ENCODE results near the gene NLGN2. TPM values are rescaled to one million over a fixed set of nuclear protein-coding genes. Genes with fewer than 3 reads are reported as not detected.

Gene NLGN2
- total RNA-seq, 4 donors from 2014 or later, result 12.0 to 30.2 (median 19.0) TPM

DNA sequence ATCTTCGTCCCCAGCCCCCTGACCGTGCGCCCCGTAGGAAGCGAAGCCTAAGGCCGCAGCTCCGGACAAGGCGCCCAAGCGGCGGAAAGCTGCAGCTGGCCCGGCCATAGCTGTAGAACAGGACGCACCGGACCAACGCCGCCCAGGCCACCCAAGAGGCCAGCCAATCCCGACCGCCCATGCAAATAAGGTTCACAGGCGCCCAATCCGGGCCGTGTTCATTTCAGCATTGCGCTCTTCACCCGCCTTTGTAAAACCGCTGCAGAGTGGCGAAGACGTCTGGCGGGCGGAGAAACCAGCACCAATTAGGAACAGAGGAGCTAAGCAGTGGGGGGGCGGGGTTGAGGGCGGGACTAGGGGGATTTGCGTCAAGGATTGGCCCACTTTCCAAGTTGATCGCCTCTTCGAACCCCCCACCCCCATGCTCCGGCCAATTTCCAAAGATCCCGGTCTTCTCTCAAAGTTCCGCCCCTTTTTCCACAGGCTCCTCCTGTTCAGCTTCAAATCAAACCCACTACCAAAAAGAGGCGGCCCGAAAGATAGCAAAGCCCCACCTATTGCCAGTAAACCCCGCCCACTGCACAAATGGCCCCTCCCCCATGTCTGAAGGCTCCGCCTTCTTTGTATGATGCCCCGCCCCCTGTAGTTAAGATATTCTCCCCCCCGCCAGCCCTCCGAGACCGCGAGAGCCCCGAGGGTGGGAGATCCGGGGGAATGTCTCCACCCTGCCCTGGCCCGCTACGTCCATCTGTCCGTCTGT, 3.5 kb upstream of the NLGN2 start, which contains the start of gene TMEM256:
TSS of gene TMEM256 (minus strand) at position 121 of the 760 bp plus-strand sequence. CDS start at position 108, 13 bp downstream.
- WGBS, result 0% methylated on average over 23 of the region's 49 CpGs
- H3K27me3 ChIP-seq, result no peaks in the 10 kb centered on the region
- H3K36me3 ChIP-seq, result peaks cover 0 to 16% (median 6%) of the 10 kb centered on the region in 4 donors
- peak within 1 kb of the TSS; percentile 77 to 87 (median 85) for H3K4me3 ChIP-seq
- peak within 1 kb of the TSS; percentile 90 to 93 (median 92) for H3K27ac ChIP-seq (replicated peaks in 1 of 4)
- H3K4me1 ChIP-seq, result peaks cover 20 to 56% (median 39%) of the 10 kb centered on the region in 4 donors
- H3K9me3 ChIP-seq, result no peaks in the 10 kb centered on the region
- TF ChIP-seq POLR2A (IDR thresholded peaks at IDR 0.05; ENCODE audit: low read depth) (peak; percentile 89), EP300 (IDR thresholded peaks at IDR 0.05) (no peak), POLR2AphosphoS5 (IDR thresholded peaks at IDR 0.05) (peak; percentile 98 to 99)
- TF ChIP-seq, protein P1, sequence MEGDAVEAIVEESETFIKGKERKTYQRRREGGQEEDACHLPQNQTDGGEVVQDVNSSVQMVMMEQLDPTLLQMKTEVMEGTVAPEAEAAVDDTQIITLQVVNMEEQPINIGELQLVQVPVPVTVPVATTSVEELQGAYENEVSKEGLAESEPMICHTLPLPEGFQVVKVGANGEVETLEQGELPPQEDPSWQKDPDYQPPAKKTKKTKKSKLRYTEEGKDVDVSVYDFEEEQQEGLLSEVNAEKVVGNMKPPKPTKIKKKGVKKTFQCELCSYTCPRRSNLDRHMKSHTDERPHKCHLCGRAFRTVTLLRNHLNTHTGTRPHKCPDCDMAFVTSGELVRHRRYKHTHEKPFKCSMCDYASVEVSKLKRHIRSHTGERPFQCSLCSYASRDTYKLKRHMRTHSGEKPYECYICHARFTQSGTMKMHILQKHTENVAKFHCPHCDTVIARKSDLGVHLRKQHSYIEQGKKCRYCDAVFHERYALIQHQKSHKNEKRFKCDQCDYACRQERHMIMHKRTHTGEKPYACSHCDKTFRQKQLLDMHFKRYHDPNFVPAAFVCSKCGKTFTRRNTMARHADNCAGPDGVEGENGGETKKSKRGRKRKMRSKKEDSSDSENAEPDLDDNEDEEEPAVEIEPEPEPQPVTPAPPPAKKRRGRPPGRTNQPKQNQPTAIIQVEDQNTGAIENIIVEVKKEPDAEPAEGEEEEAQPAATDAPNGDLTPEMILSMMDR (IDR thresholded peaks at IDR 0.05), result peak in 1 of 3 experiments; percentile 9
- intact Hi-C loops (cut with DNase I), result loop anchor here (2.0 to 5.0 kb wide), 2 partner anchors 33 to 52 kb away; partner anchors contain the start of gene KCTD11
- DNase-seq (ENCODE audit: extremely low spot score), result peak; percentile 100

DNA sequence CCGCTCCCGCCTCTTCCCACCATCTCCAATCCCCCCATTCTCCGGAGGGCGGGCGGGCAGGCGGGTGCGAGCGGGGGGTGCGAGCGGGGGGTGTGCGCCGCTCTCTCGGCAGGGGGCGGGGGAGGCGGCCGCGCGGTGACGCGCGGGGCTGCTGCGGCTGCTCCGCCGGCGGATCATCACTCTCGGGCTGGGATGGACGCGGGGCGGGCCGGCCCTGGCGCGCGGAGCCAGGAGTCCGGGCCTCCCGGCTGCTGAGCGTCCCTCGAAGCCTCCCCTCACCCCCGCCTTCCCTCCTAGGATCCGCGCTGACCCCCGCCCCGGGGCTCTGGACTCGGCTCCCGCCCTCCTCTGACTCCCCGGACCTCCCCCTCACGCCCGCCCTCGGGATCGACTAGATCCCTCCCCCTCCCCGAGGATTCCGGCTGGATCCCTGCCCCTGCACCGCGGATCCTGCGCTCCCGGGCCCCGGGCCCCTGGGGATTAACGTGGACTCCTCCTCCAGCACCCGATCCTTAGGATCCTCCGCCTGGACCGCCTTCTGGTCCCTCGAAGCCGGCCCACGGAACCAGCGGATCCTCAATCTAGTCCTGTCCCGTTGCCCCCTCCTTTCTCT, 2.8 kb upstream of the NLGN2 start:
- Histone ChIP-seq H3K4me1 (peaks cover 20 to 56% (median 39%) of the 10 kb centered on the region in 4 donors), H3K27me3 (no peaks in the 10 kb centered on the region), H3K36me3 (peaks cover 0 to 22% (median 9%) of the 10 kb centered on the region in 4 donors), H3K9me3 (no peaks in the 10 kb centered on the region), H3K27ac (replicated peaks in 1 of 4) (peak overlapping the region; percentile 90 to 93 (median 92)), H3K4me3 (peak overlapping the region; percentile 77 to 87 (median 85))
- peak; percentile 93 for DNase-seq (ENCODE audit: extremely low spot score)
- WGBS, result 0% methylated on average over 11 of the region's 65 CpGs
- intact Hi-C loops (cut with DNase I), result loop anchor here (2.0 to 5.0 kb wide), 2 partner anchors 32 to 53 kb away; partner anchors contain the start of gene KCTD11
- TF ChIP-seq POLR2A (IDR thresholded peaks at IDR 0.05; ENCODE audit: low read depth) (peak; percentile 18), POLR2AphosphoS5 (IDR thresholded peaks at IDR 0.05) (peak in 1 of 2 donors; percentile 84), EP300 (IDR thresholded peaks at IDR 0.05) (no peak)
- TF ChIP-seq, protein P1 (IDR thresholded peaks at IDR 0.05), result peak in 1 of 3 experiments; percentile 9

DNA sequence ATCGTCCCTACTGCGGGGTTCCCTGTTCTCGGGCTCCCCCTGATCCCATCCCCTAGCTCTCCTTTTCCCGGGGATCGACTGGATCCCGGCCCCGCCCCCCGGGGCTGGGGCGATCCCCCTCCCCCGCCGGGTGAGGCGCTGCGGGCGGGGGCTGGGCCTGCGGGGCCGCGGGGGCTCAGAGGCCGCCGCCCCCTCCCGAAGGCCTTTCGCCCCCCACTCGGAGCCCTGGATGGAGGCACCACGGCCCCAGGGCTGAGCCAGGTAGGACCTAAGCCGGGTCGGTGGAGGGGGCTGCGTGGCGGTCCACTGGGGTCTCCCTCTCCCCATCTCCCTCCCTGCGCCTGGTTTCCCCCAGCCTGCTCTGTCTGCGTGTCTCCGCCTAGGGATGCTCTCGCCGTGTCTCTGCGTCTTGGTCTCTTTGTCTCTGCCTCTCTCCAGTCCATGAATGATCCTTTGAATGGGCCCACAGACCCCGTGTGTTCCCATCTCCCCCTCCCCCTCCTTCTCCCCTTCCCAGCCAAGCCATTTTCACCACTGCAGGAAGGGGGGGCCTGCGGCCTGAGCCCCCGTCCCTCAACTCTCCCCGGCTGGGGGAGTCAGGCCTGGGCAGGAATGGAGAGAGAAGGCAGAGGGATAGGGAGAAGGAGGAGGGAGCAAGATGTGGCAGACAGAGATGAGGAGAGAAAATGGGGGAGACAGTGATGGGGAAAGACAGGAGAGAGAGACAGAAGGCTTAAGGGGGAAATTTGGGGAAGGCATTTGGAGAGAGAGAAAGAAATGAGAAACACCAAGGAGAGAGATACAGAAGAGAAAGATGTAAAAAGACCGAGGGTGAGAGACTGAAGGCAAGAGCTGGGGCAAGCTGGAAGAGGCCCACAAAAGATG, 2.1 kb upstream of the NLGN2 start:
- Histone ChIP-seq H3K4me3 (peak overlapping the region; percentile 77 to 87 (median 85)), H3K27ac (replicated peaks in 1 of 4) (peak overlapping the region; percentile 90 to 93 (median 92)), H3K36me3 (peaks cover 0 to 30% (median 13%) of the 10 kb centered on the region in 4 donors), H3K27me3 (no peaks in the 10 kb centered on the region), H3K9me3 (no peaks in the 10 kb centered on the region), H3K4me1 (peaks cover 20 to 56% (median 39%) of the 10 kb centered on the region in 4 donors)
- 13% methylated on average over 25 of the region's 38 CpGs for WGBS
- no peak for TF ChIP-seq POLR2A (IDR thresholded peaks at IDR 0.05; ENCODE audit: low read depth)
- TF ChIP-seq, protein P1 (IDR thresholded peaks at IDR 0.05), result no peak
- TF ChIP-seq EP300 (IDR thresholded peaks at IDR 0.05), result no peak
- TF ChIP-seq POLR2AphosphoS5 (IDR thresholded peaks at IDR 0.05), result no peak
- intact Hi-C loops (cut with DNase I), result loop anchor here (2.0 kb wide), 1 partner anchor 31 kb away; no protein-coding TSS in a partner anchor
- no peak for DNase-seq (ENCODE audit: extremely low spot score)

DNA sequence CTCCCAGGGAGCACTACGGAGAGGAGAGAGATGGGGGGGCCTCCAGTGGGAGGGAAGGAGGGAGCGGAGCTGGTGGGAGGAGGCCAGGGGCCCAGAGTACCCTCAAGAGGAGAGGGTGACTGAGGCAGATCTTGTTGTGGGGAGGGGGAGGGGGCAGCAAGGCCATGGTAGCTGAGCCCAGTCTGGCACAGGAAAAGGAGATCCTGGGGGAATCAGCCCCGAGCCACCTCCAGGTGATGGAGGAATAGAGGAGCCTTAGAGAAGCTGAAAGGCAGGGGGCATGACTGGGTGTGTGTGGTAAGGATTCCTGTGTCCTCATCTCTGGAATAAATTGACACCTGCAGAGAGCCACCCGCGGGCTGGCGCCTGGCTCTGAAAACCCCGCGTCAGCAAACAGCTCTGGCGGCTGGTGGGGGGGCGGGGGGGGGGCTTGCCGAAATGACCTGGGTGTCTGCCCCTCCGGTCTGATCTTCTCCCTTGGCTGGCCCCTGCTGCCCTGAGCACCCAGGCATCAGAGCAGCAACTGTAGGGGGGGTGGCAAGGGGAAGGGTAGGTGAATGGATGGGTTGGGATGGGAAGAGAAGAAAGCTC, 1.3 kb upstream of the NLGN2 start:
- Histone ChIP-seq H3K4me3 (peak overlapping the region; percentile 77 to 87 (median 85)), H3K9me3 (no peaks in the 10 kb centered on the region)
- intact Hi-C loops (cut with DNase I), result no loop called here

More for the DNA sequence above, 1.3 kb upstream of the NLGN2 start:
- no peaks in the 10 kb centered on the region for H3K27me3 ChIP-seq
- peak overlapping the region; percentile 90 to 93 (median 92) for H3K27ac ChIP-seq (replicated peaks in 1 of 4)
- TF ChIP-seq EP300 (IDR thresholded peaks at IDR 0.05) (no peak), POLR2A (IDR thresholded peaks at IDR 0.05; ENCODE audit: low read depth) (no peak), POLR2AphosphoS5 (IDR thresholded peaks at IDR 0.05) (no peak)
- TF ChIP-seq, protein P1 (IDR thresholded peaks at IDR 0.05), result no peak
- H3K4me1 ChIP-seq, result peaks cover 20 to 54% (median 38%) of the 10 kb centered on the region in 4 donors
- peaks cover 0 to 37% (median 16%) of the 10 kb centered on the region in 4 donors for H3K36me3 ChIP-seq
- WGBS, result 72% methylated on average over 8 of the region's 12 CpGs
- no peak for DNase-seq (ENCODE audit: extremely low spot score)
